Measurements from ENCODE around the gene PLEKHA6.

Gene PLEKHA6

GRCh38 chr1:204216236-204216635, 143.5 kb downstream of the PLEKHA6 start:
- Mint-ChIP-seq H3K4me3 (no peak overlapping the region), H3K27me3 (peaks cover 12% of the 10 kb centered on the region), H3K27ac (no peak overlapping the region), H3K36me3 (ENCODE audit: low read depth) (no peaks in the 10 kb centered on the region), H3K9me3 (no peaks in the 10 kb centered on the region), H3K4me1 (ENCODE audit: low read depth) (peaks cover 15% of the 10 kb centered on the region)
- intact Hi-C loops (cut with micrococcal nuclease): no loop called here

- H3K27me3 Mint-ChIP-seq: peaks cover 15% of the 10 kb centered on the region
- no peak within 1 kb of the TSS for H3K27ac Mint-ChIP-seq
- no peaks in the 10 kb centered on the region for H3K9me3 Mint-ChIP-seq
- no peaks in the 10 kb centered on the region for H3K36me3 Mint-ChIP-seq (ENCODE audit: low read depth)
- peaks cover 9% of the 10 kb centered on the region for H3K4me1 Mint-ChIP-seq (ENCODE audit: low read depth)
- intact Hi-C loops (cut with micrococcal nuclease): loop anchor here (1.0 kb wide), 1 partner anchor 149 kb away; no protein-coding TSS in a partner anchor
- peak within 1 kb of the TSS; percentile 53 for H3K4me3 Mint-ChIP-seq
Observed at GRCh38 chr1:204213668-204214662, 145.8 kb downstream of the PLEKHA6 start, which contains the start of gene GOLT1A. TSS of gene GOLT1A (minus strand) at chr1:204213988. CDS start at chr1:204213906, 82 bp downstream.

GRCh38 chr1:204212715-204213114, 147.0 kb downstream of the PLEKHA6 start:
- Mint-ChIP-seq H3K4me1 (ENCODE audit: low read depth) (peaks cover 9% of the 10 kb centered on the region), H3K27me3 (peaks cover 15% of the 10 kb centered on the region), H3K36me3 (ENCODE audit: low read depth) (no peaks in the 10 kb centered on the region), H3K9me3 (no peaks in the 10 kb centered on the region), H3K4me3 (no peak overlapping the region), H3K27ac (no peak overlapping the region)
- intact Hi-C loops (cut with micrococcal nuclease): no loop called here

- no peak overlapping the region for H3K4me3 Mint-ChIP-seq
- peaks cover 21% of the 10 kb centered on the region for H3K27me3 Mint-ChIP-seq
- no peaks in the 10 kb centered on the region for H3K36me3 Mint-ChIP-seq (ENCODE audit: low read depth)
- no peak overlapping the region for H3K27ac Mint-ChIP-seq
- no peaks in the 10 kb centered on the region for H3K9me3 Mint-ChIP-seq
- intact Hi-C loops (cut with micrococcal nuclease): no loop called here
- peaks cover 9% of the 10 kb centered on the region for H3K4me1 Mint-ChIP-seq (ENCODE audit: low read depth)
Observed at GRCh38 chr1:204211046-204211445, 148.7 kb downstream of the PLEKHA6 start.

GRCh38 chr1:204207136-204207616, 152.6 kb downstream of the PLEKHA6 start:
- H3K27ac Mint-ChIP-seq: no peak overlapping the region
- no peaks in the 10 kb centered on the region for H3K36me3 Mint-ChIP-seq (ENCODE audit: low read depth)
- intact Hi-C loops (cut with micrococcal nuclease): loop anchor here (1.0 to 5.0 kb wide), 2 partner anchors 45 to 345 kb away; partner anchors contain the start of gene SNRPE
- H3K27me3 Mint-ChIP-seq: peaks cover 27% of the 10 kb centered on the region
- no peaks in the 10 kb centered on the region for H3K9me3 Mint-ChIP-seq
- H3K4me1 Mint-ChIP-seq (ENCODE audit: low read depth): no peaks in the 10 kb centered on the region
- H3K4me3 Mint-ChIP-seq: no peak overlapping the region

- peaks cover 27% of the 10 kb centered on the region for H3K27me3 Mint-ChIP-seq
- no peaks in the 10 kb centered on the region for H3K9me3 Mint-ChIP-seq
- H3K4me1 Mint-ChIP-seq (ENCODE audit: low read depth): no peaks in the 10 kb centered on the region
- H3K27ac Mint-ChIP-seq: no peak overlapping the region
- no peak overlapping the region for H3K4me3 Mint-ChIP-seq
- no peaks in the 10 kb centered on the region for H3K36me3 Mint-ChIP-seq (ENCODE audit: low read depth)
- intact Hi-C loops (cut with micrococcal nuclease): loop anchor here (5.0 kb wide), 1 partner anchor 344 kb away; the partner anchor contains the start of gene SNRPE
Observed at GRCh38 chr1:204206121-204206520, 153.6 kb downstream of the PLEKHA6 start.

GRCh38 chr1:204205486-204205885, 154.2 kb downstream of the PLEKHA6 start:
- no peaks in the 10 kb centered on the region for H3K9me3 Mint-ChIP-seq
- H3K4me1 Mint-ChIP-seq (ENCODE audit: low read depth): no peaks in the 10 kb centered on the region
- intact Hi-C loops (cut with micrococcal nuclease): loop anchor here (5.0 kb wide), 1 partner anchor 343 kb away; the partner anchor contains the start of gene SNRPE
- H3K27ac Mint-ChIP-seq: no peak overlapping the region
- peaks cover 27% of the 10 kb centered on the region for H3K27me3 Mint-ChIP-seq
- H3K4me3 Mint-ChIP-seq: no peak overlapping the region
- no peaks in the 10 kb centered on the region for H3K36me3 Mint-ChIP-seq (ENCODE audit: low read depth)

- H3K27ac Mint-ChIP-seq: no peak overlapping the region
- H3K4me3 Mint-ChIP-seq: no peak overlapping the region
- H3K27me3 Mint-ChIP-seq: peaks cover 24% of the 10 kb centered on the region
- no peaks in the 10 kb centered on the region for H3K4me1 Mint-ChIP-seq (ENCODE audit: low read depth)
- no peaks in the 10 kb centered on the region for H3K36me3 Mint-ChIP-seq (ENCODE audit: low read depth)
- intact Hi-C loops (cut with micrococcal nuclease): loop anchor here (5.0 kb wide), 1 partner anchor 343 kb away; the partner anchor contains the start of gene SNRPE
- H3K9me3 Mint-ChIP-seq: no peaks in the 10 kb centered on the region
Observed at GRCh38 chr1:204204944-204205343, 154.8 kb downstream of the PLEKHA6 start.

- Mint-ChIP-seq H3K9me3 (no peaks in the 10 kb centered on the region), H3K4me3 (no peak overlapping the region), H3K4me1 (ENCODE audit: low read depth) (no peaks in the 10 kb centered on the region), H3K36me3 (ENCODE audit: low read depth) (no peaks in the 10 kb centered on the region), H3K27me3 (peaks cover 24% of the 10 kb centered on the region), H3K27ac (no peak overlapping the region)
- intact Hi-C loops (cut with micrococcal nuclease): no loop called here
Observed at GRCh38 chr1:204203206-204203767, 156.4 kb downstream of the PLEKHA6 start.

- intact Hi-C loops (cut with micrococcal nuclease): no loop called here
- H3K4me3 Mint-ChIP-seq: no peak overlapping the region
- H3K27me3 Mint-ChIP-seq: peaks cover 24% of the 10 kb centered on the region
- H3K27ac Mint-ChIP-seq: no peak overlapping the region
- H3K36me3 Mint-ChIP-seq (ENCODE audit: low read depth): no peaks in the 10 kb centered on the region
- no peaks in the 10 kb centered on the region for H3K9me3 Mint-ChIP-seq
- H3K4me1 Mint-ChIP-seq (ENCODE audit: low read depth): no peaks in the 10 kb centered on the region
Observed at GRCh38 chr1:204202481-204202880, 157.2 kb downstream of the PLEKHA6 start.

- H3K9me3 Mint-ChIP-seq: no peaks in the 10 kb centered on the region
- H3K27me3 Mint-ChIP-seq: peaks cover 20% of the 10 kb centered on the region
- intact Hi-C loops (cut with micrococcal nuclease): no loop called here
- H3K4me1 Mint-ChIP-seq (ENCODE audit: low read depth): no peaks in the 10 kb centered on the region
- no peak overlapping the region for H3K27ac Mint-ChIP-seq
- H3K36me3 Mint-ChIP-seq (ENCODE audit: low read depth): no peaks in the 10 kb centered on the region
- H3K4me3 Mint-ChIP-seq: no peak overlapping the region
Observed at GRCh38 chr1:204201348-204202040, 158.2 kb downstream of the PLEKHA6 start.

GRCh38 chr1:204199579-204199978, 160.2 kb downstream of the PLEKHA6 start:
- Mint-ChIP-seq H3K4me1 (ENCODE audit: low read depth) (no peaks in the 10 kb centered on the region), H3K36me3 (ENCODE audit: low read depth) (no peaks in the 10 kb centered on the region), H3K9me3 (no peaks in the 10 kb centered on the region), H3K27me3 (peaks cover 17% of the 10 kb centered on the region), H3K27ac (no peak overlapping the region), H3K4me3 (no peak overlapping the region)
- intact Hi-C loops (cut with micrococcal nuclease): no loop called here
